HEK293 (cell line): Measurements from ENCODE around the gene PRKCE.

Experiments used
- CTCF ChIP-seq: fragments of 450-650 bp; formaldehyde crosslinking; IDR thresholded peaks from 2 replicates; pipeline ENCODE4 v1.5.1; 2016; ENCODE audit warnings: missing biosample characterization, missing genetic modification characterization
- KLF1 ChIP-seq: fragments of 450-650 bp; formaldehyde crosslinking; IDR thresholded peaks from 2 replicates; pipeline ENCODE4 v1.5.1; 2016; ENCODE audit warnings: missing biosample characterization, missing genetic modification characterization
- ZNF248 ChIP-seq: fragments of 450-650 bp; formaldehyde crosslinking; IDR thresholded peaks from 2 replicates; pipeline ENCODE4 v1.5.1; 2017; ENCODE audit warnings: missing biosample characterization, missing genetic modification characterization
- ZNF274 ChIP-seq, 2 experiments: fragments of 200-500 bp in 1 of 2; fragments of 450-650 bp in 1 of 2; sonication (Bioruptor generic) in 1 of 2; formaldehyde crosslinking in 1 of 2; IDR thresholded peaks; 2 replicates each; pipeline versions ENCODE4 v1.5.1 to v1.6.1; 2014 to 2016; ENCODE audit warnings: borderline replicate concordance in 1 of 2, inconsistent platforms in 1 of 2, low read length in 1 of 2, missing biosample characterization in 1 of 2, missing genetic modification characterization in 1 of 2
- ZNF585B ChIP-seq: fragments of 450-650 bp; formaldehyde crosslinking; IDR thresholded peaks from 2 replicates; pipeline ENCODE4 v1.5.1; 2016; ENCODE audit warnings: missing biosample characterization, missing genetic modification characterization
- ZNF610 ChIP-seq: fragments of 450-650 bp; formaldehyde crosslinking; IDR thresholded peaks from 2 replicates; pipeline ENCODE4 v1.5.1; 2016; ENCODE audit warnings: missing biosample characterization, missing genetic modification characterization, borderline replicate concordance
- ZNF843 ChIP-seq: fragments of 450-650 bp; formaldehyde crosslinking; IDR thresholded peaks from 2 replicates; pipeline ENCODE4 v1.5.1; 2016; ENCODE audit warnings: missing biosample characterization, missing genetic modification characterization

- no peak for TF ChIP-seq ZNF274 (IDR thresholded peaks at IDR 0.05; ENCODE audit: low read length)
- TF ChIP-seq ZNF274 (tag by site-specific recombination; IDR thresholded peaks at IDR 0.05; ENCODE audit: borderline replicate concordance), result no peak
- no peak for TF ChIP-seq KLF1
- no peak for TF ChIP-seq CTCF (tag by site-specific recombination)
- no peak for TF ChIP-seq ZNF610
- TF ChIP-seq ZNF843 (tag by site-specific recombination), result no peak
- TF ChIP-seq ZNF248 (tag by site-specific recombination), result no peak
- TF ChIP-seq ZNF585B (tag by site-specific recombination), result no peak
These were observed 450.2 kb downstream of the PRKCE start for GRCh38 chr2:46101557-46102220.
